HepG2 (cell line): Measurements from ENCODE around the gene COL4A2.

ENCODE experiments used
- CAMTA2 ChIP-seq: sonication (generic); formaldehyde crosslinking; IDR thresholded peaks from 2 replicates; pipeline ENCODE4 v1.4.0; 2020; ENCODE audit warnings: mild to moderate bottlenecking, missing genetic modification reagents, borderline replicate concordance
- EZH2 ChIP-seq: conservative IDR thresholded peaks from 2 replicates; pipeline ENCODE4 v1.6.1; 2012; ENCODE audit warnings: mild to moderate bottlenecking, low read depth, low read length, moderate library complexity
- FOSL2 ChIP-seq: sonication (generic); formaldehyde crosslinking; IDR thresholded peaks from 2 replicates; pipeline ENCODE4 v1.4.0; 2020; ENCODE audit warnings: missing genetic modification reagents
- MYPOP ChIP-seq: sonication (generic); formaldehyde crosslinking; IDR thresholded peaks from 2 replicates; pipeline ENCODE4 v1.8.1; 2023; ENCODE audit warnings: mild to moderate bottlenecking, moderate library complexity, missing genetic modification reagents
- RARG ChIP-seq: sonication (generic); formaldehyde crosslinking; IDR thresholded peaks from 2 replicates; pipeline ENCODE4 v1.4.0; 2020; ENCODE audit warnings: low read depth, mild to moderate bottlenecking, missing genetic modification reagents
- REST ChIP-seq, 2 experiments: IDR thresholded peaks; 2 replicates each; pipeline ENCODE4 v1.6.1; 2011 to 2012; ENCODE audit warnings: low read length in 2 of 2, borderline replicate concordance in 1 of 2, low read depth in 1 of 2, mild to moderate bottlenecking in 1 of 2, moderate library complexity in 1 of 2
- SMC3 ChIP-seq: IDR thresholded peaks from 2 replicates; pipeline ENCODE4 v1.6.1; 2011; ENCODE audit warnings: low read length, improper control_type of control experiment
- SNAPC4 ChIP-seq: sonication (generic); formaldehyde crosslinking; IDR thresholded peaks from 2 replicates; pipeline ENCODE4 v1.4.0; 2020; ENCODE audit warnings: mild to moderate bottlenecking, missing genetic modification reagents
- TMF1 ChIP-seq: sonication (generic); formaldehyde crosslinking; IDR thresholded peaks from 2 replicates; pipeline ENCODE4 v1.8.1; 2022; ENCODE audit warnings: low read depth, missing genetic modification reagents
- YY1 ChIP-seq: IDR thresholded peaks from 2 replicates; pipeline ENCODE4 v1.6.1; 2011; ENCODE audit warnings: low read length, low read depth, moderate library complexity, mild to moderate bottlenecking; ENCODE audit not compliant: insufficient read depth, insufficient replicate concordance
- TF ChIP-seq, protein P1 (sequence below): sonication (generic); formaldehyde crosslinking; IDR thresholded peaks from 2 replicates; pipeline ENCODE4 v1.4.0; 2020; ENCODE audit warnings: mild to moderate bottlenecking, missing genetic modification reagents, borderline replicate concordance
- TF ChIP-seq, protein P2 (sequence below): sonication (generic); formaldehyde crosslinking; IDR thresholded peaks from 2 replicates; pipeline ENCODE4 v1.5.0; 2020; ENCODE audit warnings: mild to moderate bottlenecking, missing genetic modification reagents, moderate library complexity
- TF ChIP-seq, protein P3 (sequence below): sonication (generic); formaldehyde crosslinking; IDR thresholded peaks from 2 replicates; pipeline ENCODE4 v1.4.0; 2020; ENCODE audit warnings: missing genetic modification reagents
- TF ChIP-seq, protein P4 (sequence below): IDR thresholded peaks from 2 replicates; pipeline ENCODE4 v1.6.1; 2016; ENCODE audit warnings: missing compliant biosample characterization, missing genetic modification reagents, borderline replicate concordance

DNA sequence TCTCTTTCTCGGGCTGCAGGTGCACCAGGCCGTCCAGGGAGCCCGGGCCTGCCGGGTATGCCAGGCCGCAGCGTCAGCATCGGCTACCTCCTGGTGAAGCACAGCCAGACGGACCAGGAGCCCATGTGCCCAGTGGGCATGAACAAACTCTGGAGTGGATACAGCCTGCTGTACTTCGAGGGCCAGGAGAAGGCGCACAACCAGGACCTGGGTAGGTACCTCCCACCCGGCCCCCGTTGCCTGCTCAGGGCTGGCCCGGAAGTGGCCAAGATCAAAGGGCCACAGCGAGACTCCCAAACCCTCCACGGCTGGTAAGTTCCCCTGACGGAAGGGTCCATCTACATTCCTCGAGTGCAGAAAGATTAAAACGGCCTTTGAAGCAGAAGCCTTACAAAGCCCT lies 199.3 kb downstream of the COL4A2 start:
- no peak for TF ChIP-seq RARG
- no peak for TF ChIP-seq FOSL2 (CRISPR knock-in tag)
- TF ChIP-seq SNAPC4 (CRISPR knock-in tag), result no peak
- TF ChIP-seq YY1, result no peak
- no peak for TF ChIP-seq TMF1
- TF ChIP-seq, protein P1, sequence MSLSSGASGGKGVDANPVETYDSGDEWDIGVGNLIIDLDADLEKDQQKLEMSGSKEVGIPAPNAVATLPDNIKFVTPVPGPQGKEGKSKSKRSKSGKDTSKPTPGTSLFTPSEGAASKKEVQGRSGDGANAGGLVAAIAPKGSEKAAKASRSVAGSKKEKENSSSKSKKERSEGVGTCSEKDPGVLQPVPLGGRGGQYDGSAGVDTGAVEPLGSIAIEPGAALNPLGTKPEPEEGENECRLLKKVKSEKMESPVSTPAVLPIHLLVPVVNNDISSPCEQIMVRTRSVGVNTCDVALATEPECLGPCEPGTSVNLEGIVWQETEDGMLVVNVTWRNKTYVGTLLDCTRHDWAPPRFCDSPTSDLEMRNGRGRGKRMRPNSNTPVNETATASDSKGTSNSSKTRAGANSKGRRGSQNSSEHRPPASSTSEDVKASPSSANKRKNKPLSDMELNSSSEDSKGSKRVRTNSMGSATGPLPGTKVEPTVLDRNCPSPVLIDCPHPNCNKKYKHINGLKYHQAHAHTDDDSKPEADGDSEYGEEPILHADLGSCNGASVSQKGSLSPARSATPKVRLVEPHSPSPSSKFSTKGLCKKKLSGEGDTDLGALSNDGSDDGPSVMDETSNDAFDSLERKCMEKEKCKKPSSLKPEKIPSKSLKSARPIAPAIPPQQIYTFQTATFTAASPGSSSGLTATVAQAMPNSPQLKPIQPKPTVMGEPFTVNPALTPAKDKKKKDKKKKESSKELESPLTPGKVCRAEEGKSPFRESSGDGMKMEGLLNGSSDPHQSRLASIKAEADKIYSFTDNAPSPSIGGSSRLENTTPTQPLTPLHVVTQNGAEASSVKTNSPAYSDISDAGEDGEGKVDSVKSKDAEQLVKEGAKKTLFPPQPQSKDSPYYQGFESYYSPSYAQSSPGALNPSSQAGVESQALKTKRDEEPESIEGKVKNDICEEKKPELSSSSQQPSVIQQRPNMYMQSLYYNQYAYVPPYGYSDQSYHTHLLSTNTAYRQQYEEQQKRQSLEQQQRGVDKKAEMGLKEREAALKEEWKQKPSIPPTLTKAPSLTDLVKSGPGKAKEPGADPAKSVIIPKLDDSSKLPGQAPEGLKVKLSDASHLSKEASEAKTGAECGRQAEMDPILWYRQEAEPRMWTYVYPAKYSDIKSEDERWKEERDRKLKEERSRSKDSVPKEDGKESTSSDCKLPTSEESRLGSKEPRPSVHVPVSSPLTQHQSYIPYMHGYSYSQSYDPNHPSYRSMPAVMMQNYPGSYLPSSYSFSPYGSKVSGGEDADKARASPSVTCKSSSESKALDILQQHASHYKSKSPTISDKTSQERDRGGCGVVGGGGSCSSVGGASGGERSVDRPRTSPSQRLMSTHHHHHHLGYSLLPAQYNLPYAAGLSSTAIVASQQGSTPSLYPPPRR (CRISPR knock-in tag), result no peak
- TF ChIP-seq, protein P2, sequence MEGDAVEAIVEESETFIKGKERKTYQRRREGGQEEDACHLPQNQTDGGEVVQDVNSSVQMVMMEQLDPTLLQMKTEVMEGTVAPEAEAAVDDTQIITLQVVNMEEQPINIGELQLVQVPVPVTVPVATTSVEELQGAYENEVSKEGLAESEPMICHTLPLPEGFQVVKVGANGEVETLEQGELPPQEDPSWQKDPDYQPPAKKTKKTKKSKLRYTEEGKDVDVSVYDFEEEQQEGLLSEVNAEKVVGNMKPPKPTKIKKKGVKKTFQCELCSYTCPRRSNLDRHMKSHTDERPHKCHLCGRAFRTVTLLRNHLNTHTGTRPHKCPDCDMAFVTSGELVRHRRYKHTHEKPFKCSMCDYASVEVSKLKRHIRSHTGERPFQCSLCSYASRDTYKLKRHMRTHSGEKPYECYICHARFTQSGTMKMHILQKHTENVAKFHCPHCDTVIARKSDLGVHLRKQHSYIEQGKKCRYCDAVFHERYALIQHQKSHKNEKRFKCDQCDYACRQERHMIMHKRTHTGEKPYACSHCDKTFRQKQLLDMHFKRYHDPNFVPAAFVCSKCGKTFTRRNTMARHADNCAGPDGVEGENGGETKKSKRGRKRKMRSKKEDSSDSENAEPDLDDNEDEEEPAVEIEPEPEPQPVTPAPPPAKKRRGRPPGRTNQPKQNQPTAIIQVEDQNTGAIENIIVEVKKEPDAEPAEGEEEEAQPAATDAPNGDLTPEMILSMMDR (CRISPR knock-in tag), result no peak
- TF ChIP-seq, protein P3, sequence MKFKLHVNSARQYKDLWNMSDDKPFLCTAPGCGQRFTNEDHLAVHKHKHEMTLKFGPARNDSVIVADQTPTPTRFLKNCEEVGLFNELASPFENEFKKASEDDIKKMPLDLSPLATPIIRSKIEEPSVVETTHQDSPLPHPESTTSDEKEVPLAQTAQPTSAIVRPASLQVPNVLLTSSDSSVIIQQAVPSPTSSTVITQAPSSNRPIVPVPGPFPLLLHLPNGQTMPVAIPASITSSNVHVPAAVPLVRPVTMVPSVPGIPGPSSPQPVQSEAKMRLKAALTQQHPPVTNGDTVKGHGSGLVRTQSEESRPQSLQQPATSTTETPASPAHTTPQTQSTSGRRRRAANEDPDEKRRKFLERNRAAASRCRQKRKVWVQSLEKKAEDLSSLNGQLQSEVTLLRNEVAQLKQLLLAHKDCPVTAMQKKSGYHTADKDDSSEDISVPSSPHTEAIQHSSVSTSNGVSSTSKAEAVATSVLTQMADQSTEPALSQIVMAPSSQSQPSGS (CRISPR knock-in tag), result no peak
- no peak for TF ChIP-seq SMC3
- no peak for TF ChIP-seq CAMTA2 (CRISPR knock-in tag)
- TF ChIP-seq EZH2, result no peak
- TF ChIP-seq, protein P4, sequence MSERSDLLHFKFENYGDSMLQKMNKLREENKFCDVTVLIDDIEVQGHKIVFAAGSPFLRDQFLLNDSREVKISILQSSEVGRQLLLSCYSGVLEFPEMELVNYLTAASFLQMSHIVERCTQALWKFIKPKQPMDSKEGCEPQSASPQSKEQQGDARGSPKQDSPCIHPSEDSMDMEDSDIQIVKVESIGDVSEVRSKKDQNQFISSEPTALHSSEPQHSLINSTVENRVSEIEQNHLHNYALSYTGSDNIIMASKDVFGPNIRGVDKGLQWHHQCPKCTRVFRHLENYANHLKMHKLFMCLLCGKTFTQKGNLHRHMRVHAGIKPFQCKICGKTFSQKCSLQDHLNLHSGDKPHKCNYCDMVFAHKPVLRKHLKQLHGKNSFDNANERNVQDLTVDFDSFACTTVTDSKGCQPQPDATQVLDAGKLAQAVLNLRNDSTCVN (CRISPR knock-in tag), result no peak
- no peak for TF ChIP-seq MYPOP (CRISPR knock-in tag)
- no peak for TF ChIP-seq REST (IDR thresholded peaks at IDR 0.05; ENCODE audit: borderline replicate concordance in 1 of 2, low read depth in 1 of 2, low read length in 2 of 2)
